C4-2B (cell line): ENCODE measurements around the gene TSPAN4.

ENCODE experiments used
- H3K27ac ChIP-seq: fragments of 450-650 bp; 2 replicates; pipeline ENCODE4 v1.5.1; 2017
- ZFX ChIP-seq: fragments of 450-650 bp; IDR thresholded peaks from 2 replicates; pipeline ENCODE4 v1.6.1; 2017
- TF ChIP-seq, protein P1 (sequence below): fragments of 450-650 bp; conservative IDR thresholded peaks from 2 replicates; pipeline ENCODE4 v1.5.1; 2017; ENCODE audit warnings: mild to moderate bottlenecking

Gene TSPAN4

DNA sequence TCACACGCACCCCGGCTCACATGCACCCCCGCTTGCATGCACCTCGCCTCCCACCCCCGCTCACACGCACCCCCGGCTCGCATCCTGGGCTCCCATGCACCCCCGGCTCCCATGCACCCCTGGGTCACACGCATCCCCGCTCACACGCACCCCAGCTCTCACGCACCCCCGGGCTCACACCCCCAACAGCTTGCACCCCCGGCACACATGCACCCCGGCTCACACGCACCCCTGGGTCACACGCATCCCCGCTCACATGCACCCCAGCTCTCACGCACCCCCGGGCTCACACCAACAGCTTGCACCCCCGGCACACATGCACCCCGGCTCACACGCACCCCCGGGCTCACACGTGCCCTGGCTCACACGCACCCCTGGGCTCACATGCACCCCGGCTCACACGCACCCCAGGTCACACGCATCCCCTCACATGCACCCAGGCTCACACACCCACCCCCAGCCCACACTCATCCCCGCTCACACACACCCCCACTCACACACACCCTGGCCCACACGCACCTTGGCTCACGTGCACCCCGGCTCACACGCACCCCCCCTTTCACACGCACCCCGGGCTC is 16.2 kb downstream of the TSPAN4 start:
- H3K27ac ChIP-seq = no peak overlapping the region
- TF ChIP-seq, protein P1, sequence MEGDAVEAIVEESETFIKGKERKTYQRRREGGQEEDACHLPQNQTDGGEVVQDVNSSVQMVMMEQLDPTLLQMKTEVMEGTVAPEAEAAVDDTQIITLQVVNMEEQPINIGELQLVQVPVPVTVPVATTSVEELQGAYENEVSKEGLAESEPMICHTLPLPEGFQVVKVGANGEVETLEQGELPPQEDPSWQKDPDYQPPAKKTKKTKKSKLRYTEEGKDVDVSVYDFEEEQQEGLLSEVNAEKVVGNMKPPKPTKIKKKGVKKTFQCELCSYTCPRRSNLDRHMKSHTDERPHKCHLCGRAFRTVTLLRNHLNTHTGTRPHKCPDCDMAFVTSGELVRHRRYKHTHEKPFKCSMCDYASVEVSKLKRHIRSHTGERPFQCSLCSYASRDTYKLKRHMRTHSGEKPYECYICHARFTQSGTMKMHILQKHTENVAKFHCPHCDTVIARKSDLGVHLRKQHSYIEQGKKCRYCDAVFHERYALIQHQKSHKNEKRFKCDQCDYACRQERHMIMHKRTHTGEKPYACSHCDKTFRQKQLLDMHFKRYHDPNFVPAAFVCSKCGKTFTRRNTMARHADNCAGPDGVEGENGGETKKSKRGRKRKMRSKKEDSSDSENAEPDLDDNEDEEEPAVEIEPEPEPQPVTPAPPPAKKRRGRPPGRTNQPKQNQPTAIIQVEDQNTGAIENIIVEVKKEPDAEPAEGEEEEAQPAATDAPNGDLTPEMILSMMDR = no peak
- TF ChIP-seq ZFX = no peak

DNA sequence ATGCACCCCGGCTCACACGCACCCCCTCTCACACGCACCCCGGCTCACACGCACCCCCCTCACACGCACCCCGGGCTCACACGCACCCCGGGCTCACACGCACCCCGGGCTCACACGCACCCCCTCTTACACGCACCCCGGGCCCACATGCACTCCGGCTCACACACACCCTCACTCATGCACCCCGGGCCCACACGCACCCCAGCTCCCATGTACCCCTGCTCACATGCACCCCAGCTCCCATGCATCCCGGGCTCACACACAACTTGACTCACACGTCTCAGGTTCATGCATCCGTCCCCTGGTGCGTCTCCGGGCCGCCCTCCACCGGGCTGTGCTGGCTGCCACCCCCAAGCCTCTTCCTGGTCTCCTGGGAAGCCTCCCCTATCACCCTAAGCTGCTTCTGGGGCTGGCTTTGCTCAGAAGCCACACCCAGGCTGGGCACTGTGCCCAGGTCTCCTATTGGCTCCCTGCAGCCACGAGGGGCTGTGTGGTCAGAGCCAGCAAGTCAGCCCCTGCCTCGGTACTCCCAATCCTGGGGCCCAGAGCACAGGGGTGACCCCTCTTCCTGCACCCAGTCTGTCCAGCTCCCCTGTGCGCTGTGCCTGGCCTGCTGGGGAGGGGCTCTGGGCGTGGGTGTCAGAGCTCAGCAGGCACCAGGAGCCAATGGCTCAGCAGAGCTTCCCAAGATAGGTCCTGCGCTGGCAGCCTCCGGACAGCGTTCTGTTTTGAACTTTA is 16.9 kb downstream of the TSPAN4 start:
- H3K27ac ChIP-seq = no peak overlapping the region
- TF ChIP-seq, protein P1 = no peak
- TF ChIP-seq ZFX = no peak

DNA sequence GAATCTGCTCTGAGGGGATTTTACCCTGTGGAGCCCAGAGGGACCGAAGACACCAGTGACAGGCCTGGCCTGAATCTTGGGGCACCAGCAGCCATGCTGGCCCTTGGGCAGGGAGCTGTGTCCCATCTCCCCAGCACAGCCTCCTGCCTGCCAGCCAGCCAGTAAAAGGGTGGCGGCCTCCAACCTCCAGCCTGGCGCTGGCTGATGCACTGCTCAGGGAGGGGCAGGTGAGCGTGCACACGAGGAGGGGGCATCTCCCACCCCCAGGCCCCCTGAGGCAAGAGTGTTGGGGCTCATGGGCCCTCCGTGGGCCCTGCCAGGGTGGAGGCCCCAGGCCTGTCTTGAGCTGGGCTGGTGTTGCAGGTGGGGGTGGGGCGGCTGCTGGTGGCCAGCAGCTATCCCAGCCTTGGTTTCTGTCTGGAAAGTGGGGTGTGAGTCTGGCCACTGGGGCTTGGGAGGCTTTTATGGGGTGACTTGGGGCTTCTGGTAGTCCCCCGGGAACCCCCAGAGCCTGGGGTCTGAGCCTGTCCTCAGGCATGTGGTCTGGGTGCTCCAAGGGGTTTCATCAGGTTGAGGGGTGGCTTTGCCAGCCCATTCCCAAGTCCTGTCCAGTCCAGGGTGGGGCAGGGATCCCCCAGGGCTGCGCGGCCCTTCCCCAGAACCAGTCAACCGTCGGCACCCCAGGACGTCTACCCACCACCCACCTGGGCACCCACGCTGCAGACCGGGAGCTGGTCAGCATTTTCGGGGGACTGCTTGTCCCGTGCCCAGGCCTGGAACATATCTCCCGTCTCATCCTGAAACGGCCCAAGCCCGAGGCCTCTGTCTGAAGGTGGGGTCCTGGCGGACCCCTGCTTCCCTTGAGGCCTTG is 17.8 kb downstream of the TSPAN4 start:
- H3K27ac ChIP-seq = no peak overlapping the region

DNA sequence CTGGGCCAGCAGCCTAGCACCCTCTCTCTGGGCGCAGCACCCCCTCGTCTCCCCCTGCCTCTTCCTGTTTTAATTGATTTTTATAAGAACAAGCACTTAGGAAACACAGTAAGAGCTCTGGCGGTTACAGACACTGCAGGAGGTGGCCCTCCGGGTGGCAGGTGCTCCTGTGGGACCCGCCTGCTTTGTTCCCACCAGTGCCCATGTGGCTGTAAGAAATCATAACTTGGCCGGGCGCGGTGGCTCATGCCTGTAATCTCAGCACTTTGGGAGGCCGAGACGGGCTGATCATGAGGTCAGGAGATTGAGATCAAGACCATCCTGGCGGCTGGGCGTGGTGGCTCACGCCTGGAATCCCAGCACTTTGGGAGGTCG is 18.4 kb downstream of the TSPAN4 start:
- TF ChIP-seq, protein P1 = no peak
- no peak overlapping the region for H3K27ac ChIP-seq

More for the DNA sequence above, 17.8 kb downstream of the TSPAN4 start:
- no peak for TF ChIP-seq ZFX
- TF ChIP-seq, protein P1 = no peak

DNA sequence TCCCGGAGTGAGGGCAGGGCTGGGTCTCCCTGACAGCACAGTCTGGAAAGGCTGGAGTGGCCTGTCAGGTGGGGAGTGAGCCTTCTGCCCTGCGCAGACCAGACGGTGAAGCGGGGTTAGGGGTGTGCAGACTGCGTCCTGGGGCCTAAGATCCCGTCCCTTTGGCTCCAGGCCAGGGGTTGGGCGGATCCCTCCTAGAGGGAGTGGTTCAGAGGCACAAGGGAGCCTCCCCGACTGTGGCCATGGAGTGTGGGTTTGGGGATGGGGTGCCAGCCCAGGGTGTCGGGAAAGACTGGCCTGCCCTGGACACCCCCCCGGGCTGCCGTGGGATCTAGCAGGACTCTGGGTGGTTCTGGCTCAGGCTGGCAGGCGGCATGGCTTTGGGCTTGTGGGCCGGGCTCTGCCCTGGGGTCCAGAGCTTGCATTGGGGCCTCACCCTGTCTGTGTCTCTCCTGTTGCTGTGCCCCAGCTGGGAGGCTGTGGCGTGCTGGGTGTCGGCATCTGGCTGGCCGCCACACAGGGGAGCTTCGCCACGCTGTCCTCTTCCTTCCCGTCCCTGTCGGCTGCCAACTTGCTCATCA is 19.5 kb downstream of the TSPAN4 start:
- TF ChIP-seq, protein P1 = no peak
- TF ChIP-seq ZFX = no peak

DNA sequence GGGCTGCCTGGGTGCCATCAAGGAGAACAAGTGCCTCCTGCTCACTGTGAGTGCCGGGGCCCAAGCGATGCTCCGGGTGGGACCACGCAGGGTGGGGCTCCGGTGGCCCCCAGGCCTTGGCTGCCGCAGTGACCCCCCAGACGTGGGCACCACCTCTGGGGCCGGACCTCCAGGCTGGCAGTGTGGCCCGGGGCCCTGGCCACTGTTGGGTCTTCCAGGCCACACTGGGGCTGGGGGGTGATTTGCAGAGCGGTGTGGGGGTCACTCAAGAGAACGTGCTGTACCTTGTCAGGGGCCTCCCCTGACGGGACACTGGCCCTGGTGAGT is 20.0 kb downstream of the TSPAN4 start:
- no peak overlapping the region for H3K27ac ChIP-seq

More for the DNA sequence above, 19.5 kb downstream of the TSPAN4 start:
- no peak overlapping the region for H3K27ac ChIP-seq

More for the DNA sequence above, 20.0 kb downstream of the TSPAN4 start:
- TF ChIP-seq ZFX = no peak
- TF ChIP-seq, protein P1 = no peak
